ENCODE data around the gene EPAS1.

- no peak for TF ChIP-seq CTCF (IDR thresholded peaks at IDR 0.05)
- no peak for TF ChIP-seq POLR2A (IDR thresholded peaks at IDR 0.05)
These were observed 12.1 kb downstream of the EPAS1 start for GRCh38 chr2:46309052-46309953.

All from adrenal gland (tissue), 5 donors.